HG02943 (cell line): Measurements from ENCODE around the gene DUSP9.
"Not testable (repeated sequence)": the region's sequence is repeated elsewhere in the genome, so short reads cannot be mapped to it uniquely, and the experiment has no call there.

Experiments used
- ATAC-seq: cut with Tn5 transposase; IDR thresholded peaks from one replicate; pipeline ENCODE4 v1.9.1; 2021; ENCODE audit warnings: mild to moderate bottlenecking, low read depth, moderate library complexity; ENCODE audit not compliant: unreplicated experiment

DUSP9 gene

GRCh38 chrX:153669901-153670731 is 23.1 kb downstream of the DUSP9 start:
- no peak for ATAC-seq

DNA sequence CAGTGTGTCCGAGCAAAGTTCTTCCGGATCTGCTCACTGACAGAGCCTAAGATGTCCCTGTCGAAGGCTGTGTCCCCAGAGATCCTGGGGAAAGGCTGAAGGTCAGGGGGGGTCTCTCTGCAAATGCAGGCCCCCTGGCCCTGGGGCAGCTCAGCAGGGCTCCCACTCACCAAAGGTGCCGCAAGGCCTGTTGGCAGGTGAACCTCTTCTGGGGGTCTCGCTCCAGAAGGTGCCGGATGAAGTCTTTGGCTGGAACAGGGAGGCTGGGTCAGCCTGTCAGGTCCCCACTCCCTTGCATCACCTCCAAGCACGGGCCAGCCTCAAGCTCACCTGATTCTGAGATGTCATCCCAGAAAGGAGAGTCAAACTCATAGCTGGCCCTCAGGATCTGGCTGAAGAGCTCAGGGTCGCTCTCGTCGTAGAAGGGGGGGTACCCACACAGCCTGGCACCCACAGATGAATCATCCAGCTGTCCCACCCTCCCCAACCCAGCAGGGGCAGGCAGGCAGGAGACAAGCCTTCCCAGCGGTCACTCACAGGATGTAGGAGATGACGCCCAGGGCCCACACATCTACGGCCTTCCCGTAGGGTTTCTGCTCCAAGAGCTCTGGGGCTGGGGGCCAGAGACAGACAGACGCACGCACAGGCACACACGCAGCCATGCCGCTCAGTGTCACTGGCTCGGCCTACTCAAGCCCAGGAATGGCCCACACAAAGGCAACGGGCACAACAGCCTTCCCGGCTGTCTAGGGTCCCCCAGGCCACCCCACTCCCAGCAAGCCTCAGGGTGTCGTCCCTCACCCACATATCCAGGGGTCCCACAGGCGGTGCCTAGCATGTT is 24.0 kb downstream of the DUSP9 start:
- no peak for ATAC-seq

GRCh38 chrX:153671589-153672530 is 24.9 kb downstream of the DUSP9 start:
- ATAC-seq: no peak

DNA sequence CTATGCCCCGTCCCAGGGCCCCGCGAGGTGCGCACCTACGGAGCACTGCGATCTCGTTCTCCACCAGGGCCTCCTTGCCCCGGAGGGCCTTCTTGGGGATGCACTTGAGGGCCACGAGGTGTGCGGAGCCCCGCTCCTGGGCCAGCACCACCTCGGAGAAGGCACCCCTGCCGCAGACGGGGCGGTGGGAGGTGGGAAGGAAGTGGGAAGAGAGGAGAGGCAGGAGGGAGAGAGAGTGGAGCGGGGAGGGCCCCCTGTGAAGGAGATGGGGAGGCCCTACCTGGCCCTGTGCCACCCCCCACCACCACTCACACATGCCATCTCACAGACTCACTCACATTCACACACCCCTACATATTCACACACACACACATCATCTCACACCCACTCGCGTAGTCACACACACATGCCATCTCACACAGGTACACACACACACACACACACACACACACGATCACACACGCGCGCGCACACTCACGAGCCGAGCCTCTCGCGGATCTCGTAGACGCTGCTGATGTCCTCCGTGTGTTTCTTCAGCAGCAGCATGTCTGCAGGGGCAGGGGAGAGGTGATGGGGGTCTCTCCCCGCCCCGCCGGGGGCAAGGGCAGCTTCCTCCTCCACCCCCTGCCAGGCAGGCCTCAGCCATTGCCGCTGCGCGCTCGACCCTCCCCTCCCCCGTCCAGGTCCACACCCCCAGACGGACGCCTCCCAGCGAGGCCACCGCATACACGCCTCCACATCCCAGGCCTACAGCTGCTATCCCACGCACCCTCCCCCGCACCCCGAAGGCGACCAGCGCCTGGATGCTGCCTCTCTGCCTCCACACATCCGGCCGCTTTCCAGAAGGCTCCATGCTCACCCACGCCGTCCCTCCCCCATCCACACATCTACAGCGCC is 25.8 kb downstream of the DUSP9 start:
- ATAC-seq: no peak

DNA sequence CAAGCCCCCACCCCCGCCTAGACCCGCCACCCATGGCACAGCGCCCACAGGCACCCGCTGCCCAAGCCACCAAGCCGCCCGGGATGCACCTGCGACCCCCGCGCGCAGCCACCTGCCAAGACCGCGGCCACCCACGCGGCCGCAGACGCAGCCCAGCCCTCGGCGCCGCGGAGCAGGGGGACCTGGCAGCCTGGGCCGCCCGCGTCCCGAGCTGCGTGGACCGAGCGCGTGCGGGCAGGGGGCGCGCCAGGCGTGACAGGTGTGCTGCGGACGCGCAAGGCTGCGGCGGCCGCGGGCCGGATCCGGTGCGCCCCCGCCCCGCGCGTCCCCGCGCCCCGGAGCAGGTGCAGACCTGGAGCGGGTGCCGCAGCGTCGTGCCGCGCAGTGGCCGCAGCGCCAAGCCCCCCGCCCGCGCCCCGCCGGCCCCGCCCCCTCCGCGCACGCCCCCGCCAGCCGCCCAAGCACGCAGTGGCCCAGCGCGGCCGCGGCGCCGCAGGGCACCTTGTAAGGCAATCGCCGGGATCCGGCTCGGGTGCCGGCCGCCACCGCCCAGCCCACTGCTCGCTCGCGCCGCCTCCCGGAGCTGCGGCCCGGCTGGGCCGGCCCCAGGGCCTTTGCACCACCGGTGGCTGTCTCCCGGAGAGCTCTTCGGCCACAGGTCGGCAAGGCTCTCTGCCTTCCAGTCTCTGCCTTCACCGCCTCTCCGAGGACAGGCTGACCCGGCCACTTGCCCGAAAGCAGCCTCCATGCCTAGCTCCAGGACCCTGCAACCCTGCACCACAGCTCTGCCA is 26.6 kb downstream of the DUSP9 start, which contains the start of gene PNCK:
TSS of gene PNCK (minus strand) at position 386 of the 791 bp plus-strand sequence. CDS start 737 bp downstream, outside the sequence.
- no peak for ATAC-seq

DNA sequence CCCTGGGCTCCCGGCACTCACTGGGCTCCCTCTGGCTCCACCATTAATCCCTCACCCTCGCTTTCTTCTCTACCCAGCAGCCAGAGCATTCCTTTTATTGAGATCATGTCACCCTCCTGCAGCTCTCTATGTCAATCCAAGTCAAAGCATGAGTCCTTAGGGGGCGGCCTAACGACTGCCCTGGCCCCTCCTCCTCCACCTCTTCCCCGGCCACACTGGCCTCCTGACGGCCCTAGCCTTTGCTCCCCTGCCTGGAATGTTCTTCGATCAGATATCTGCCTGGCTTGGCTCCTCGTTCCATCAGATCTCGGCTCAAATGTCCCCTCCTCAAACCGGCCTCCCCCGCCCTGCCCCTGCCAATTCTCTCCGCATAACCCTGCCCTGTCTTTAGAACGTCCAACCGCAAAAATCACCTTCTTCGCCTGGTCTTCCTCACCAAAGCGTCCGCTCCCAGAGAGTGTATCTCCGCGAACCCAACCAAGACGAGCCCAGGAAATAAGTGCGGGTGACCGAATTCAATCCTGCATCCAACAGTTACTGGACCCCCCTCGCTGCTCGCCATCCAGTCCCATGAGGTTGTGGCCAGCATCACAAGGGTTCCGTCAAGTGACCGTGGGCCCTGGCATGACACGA is 27.3 kb downstream of the DUSP9 start:
- ATAC-seq: no peak

DNA sequence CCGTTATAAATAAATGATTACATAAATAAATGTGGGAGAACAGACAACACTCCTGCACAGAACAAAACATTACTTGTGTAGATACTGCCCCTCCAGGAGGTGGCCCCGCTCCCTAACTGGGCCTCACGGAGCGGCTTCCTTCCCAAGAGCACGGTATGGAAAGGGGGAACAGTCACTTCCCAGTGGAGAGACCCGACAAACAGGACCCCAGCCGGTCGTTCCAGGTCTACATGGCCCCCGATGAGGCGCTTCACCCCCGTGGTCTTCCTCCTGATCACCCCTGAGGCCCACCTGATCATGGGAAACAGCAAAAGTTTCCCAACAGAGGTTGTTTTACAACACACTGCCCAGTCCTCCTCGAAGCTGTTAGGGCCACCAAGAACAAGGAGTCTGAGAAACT is 34.2 kb downstream of the DUSP9 start:
- ATAC-seq: no peak

DNA sequence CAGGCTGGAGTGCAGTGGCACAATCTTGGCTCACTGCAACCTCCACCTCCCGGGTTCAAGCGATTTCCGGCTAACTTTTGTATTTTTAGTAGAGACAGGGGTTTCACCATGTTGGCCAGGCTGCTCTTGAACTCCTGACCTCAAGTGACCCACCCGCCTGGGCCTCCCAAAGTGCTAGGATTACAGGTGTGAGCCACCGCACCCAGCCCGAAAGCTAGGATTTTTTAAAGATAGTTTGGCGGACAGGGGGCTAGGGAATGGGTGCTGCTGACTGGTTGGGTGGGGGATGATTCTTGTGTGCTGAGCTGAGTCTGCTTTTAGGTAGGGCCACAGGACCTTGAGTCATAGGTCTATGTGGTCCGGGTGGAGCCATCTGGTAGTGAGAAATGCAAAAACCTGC is 36.5 kb downstream of the DUSP9 start:
- ATAC-seq: not testable (repeated sequence)

- ATAC-seq: no peak
These were observed 37.6 kb downstream of the DUSP9 start for GRCh38 chrX:153684467-153685155.

- ATAC-seq: no peak
These were observed 38.1 kb downstream of the DUSP9 start for GRCh38 chrX:153685156-153685536.

DNA sequence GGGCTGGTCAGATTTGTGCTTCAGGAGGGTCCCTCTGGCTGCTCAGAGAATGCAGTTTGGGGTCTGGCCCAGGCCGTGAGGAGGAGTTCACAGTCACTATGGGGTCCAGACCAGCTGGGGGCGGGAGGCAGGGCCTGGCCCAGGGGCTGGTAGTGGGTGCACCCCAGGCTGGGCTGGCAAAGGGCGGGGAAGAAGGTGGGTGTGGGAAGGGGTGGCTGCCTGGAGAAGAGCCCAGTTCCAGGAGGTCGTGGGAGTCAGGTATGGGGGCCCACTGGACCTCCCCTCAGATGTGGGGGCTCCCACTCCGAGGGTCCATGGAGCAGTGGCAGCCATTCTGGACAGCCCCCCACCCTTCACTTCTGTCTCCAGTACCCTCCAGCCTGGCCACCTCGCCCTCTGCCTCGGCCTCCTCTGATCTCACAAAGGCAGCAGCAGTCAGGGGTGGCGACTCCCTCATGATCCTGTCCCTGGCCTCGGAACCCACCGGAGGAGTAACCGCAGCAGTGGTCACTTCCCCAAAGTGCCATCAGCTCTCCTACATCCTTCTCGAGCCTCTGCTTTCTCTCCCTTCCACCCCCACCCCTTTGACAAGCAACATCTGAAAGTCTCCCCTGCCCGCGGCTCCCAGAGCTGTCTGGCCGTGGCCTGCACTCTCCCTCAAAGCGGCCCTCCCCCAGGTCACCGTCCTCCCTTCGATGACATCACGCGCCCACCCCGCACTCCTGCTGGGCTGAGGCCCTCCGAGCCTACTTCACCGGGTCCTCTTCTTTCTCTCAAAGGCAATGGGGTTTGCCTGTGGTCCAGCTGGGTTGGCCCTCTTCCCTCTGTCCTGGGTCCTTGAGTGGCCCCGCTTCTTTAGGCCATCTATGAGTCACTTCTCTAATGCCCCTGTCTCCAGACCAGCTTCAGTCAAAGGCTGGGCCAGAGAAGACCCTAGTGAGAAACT is 39.0 kb downstream of the DUSP9 start:
- no peak for ATAC-seq

GRCh38 chrX:153686711-153687110 is 39.7 kb downstream of the DUSP9 start:
- no peak for ATAC-seq

DNA sequence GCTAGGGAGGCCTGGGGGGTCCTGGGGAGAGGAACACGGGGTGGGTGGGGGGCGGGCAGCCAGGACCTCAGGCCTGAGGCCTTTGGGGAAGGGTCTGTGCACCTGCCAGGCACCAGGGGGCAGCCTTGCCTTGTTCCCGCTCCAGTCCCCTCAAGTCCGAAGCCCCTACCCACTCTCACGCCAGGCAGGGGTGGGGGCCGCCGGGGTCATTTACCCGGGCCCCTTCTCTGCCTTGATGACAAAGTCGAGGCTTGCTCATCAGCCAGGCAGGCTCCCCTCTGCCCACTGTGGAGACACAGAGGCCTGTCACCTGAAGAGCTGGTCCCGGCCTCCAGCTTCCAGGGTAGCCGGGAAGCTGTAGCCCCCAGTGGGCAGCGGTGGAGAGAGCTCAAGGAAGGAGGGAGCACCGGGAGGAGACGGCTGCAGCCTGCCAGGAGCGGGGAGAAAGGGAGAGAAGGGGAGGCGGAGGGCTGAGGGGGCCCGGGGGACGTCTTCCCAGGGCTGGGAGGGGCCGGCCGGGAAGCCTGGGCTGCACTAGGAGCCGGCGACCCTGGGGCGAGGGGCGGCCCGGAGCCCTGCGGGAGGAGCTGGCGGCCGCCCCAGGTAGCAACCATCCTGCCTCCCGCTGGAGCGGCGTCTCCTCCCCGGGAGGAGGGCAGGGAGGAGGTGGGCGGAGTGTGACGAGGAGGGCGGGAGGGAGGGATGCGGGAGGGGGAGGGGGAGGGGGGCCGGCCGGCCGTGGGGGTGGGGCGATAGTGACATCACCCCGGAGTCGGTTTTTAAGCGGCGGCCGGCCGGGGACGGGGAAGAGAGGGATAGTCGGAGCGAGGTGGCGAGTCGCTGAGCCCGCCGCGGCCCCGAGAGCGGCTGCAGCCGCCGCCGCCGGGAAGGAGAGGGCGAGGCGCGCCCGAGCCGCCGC is 40.4 kb downstream of the DUSP9 start, which contains the start of gene SLC6A8:
TSS of gene SLC6A8 (plus strand) at position 806 of the 919 bp plus-strand sequence. CDS start 649 bp downstream, outside the sequence.
- ATAC-seq: no peak

GRCh38 chrX:153688071-153688470 is 41.1 kb downstream of the DUSP9 start:
- ATAC-seq: no peak

DNA sequence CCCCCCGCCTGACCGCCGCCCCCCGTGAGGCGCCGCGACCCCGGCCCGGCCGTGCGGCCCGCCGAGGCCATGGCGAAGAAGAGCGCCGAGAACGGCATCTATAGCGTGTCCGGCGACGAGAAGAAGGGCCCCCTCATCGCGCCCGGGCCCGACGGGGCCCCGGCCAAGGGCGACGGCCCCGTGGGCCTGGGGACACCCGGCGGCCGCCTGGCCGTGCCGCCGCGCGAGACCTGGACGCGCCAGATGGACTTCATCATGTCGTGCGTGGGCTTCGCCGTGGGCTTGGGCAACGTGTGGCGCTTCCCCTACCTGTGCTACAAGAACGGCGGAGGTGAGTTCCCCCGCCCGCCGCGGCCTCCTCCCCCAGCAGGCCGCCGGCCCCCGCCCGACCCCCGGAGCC is 41.5 kb downstream of the DUSP9 start:
- ATAC-seq: no peak
